Measurements from ENCODE around the gene COL2A1.

Gene COL2A1

GRCh38 chr12:48031135-48031960, 27.1 kb upstream of the COL2A1 start:
- DNase-seq (ENCODE audit: low read depth in 2 of 2, low spot score in 1 of 2) = no peak

- DNase-seq (ENCODE audit: low read depth in 2 of 2, low spot score in 1 of 2) = no peak
These were observed 25.9 kb upstream of the COL2A1 start for GRCh38 chr12:48030173-48030650.

- no peak for DNase-seq (ENCODE audit: low read depth in 2 of 2, low spot score in 1 of 2)
These were observed 25.4 kb upstream of the COL2A1 start for GRCh38 chr12:48029491-48030172.

- DNase-seq (ENCODE audit: low read depth in 2 of 2, low spot score in 1 of 2) = no peak
These were observed 24.5 kb upstream of the COL2A1 start for GRCh38 chr12:48028541-48029431.

GRCh38 chr12:48027183-48028002, 23.1 kb upstream of the COL2A1 start:
- no peak for DNase-seq (ENCODE audit: low read depth in 2 of 2, low spot score in 1 of 2)

GRCh38 chr12:48026060-48026827, 22.0 kb upstream of the COL2A1 start:
- DNase-seq (ENCODE audit: low read depth in 2 of 2, low spot score in 1 of 2) = no peak

- no peak for DNase-seq (ENCODE audit: low read depth in 2 of 2, low spot score in 1 of 2)
These were observed 21.0 kb upstream of the COL2A1 start for GRCh38 chr12:48025281-48025680.

- no peak for DNase-seq (ENCODE audit: low read depth in 2 of 2, low spot score in 1 of 2)
These were observed 20.5 kb upstream of the COL2A1 start for GRCh38 chr12:48024735-48025134.

- no peak for DNase-seq (ENCODE audit: low read depth in 2 of 2, low spot score in 1 of 2)
These were observed 19.1 kb upstream of the COL2A1 start for GRCh38 chr12:48023386-48023785.

GRCh38 chr12:48022676-48023385, 18.6 kb upstream of the COL2A1 start:
- DNase-seq (ENCODE audit: low read depth in 2 of 2, low spot score in 1 of 2) = no peak

- DNase-seq (ENCODE audit: low read depth in 2 of 2, low spot score in 1 of 2) = no peak
These were observed 17.9 kb upstream of the COL2A1 start for GRCh38 chr12:48022180-48022521.

GRCh38 chr12:48021485-48022179, 17.4 kb upstream of the COL2A1 start:
- no peak for DNase-seq (ENCODE audit: low read depth in 2 of 2, low spot score in 1 of 2)

GRCh38 chr12:48019639-48020265, 15.5 kb upstream of the COL2A1 start:
- DNase-seq (ENCODE audit: low read depth in 2 of 2, low spot score in 1 of 2) = no peak

- no peak for DNase-seq (ENCODE audit: low read depth in 2 of 2, low spot score in 1 of 2)
These were observed 14.3 kb upstream of the COL2A1 start for GRCh38 chr12:48018618-48018995.

GRCh38 chr12:48017921-48018617, 13.8 kb upstream of the COL2A1 start:
- no peak for DNase-seq (ENCODE audit: low read depth in 2 of 2, low spot score in 1 of 2)

GRCh38 chr12:48017496-48017895, 13.2 kb upstream of the COL2A1 start:
- no peak for DNase-seq (ENCODE audit: low read depth in 2 of 2, low spot score in 1 of 2)

- no peak for DNase-seq (ENCODE audit: low read depth in 2 of 2, low spot score in 1 of 2)
These were observed 12.2 kb upstream of the COL2A1 start for GRCh38 chr12:48016373-48017020.
